ENCODE results near the gene CES2. TPM values are rescaled to one million over a fixed set of nuclear protein-coding genes. Genes with fewer than 3 reads are reported as not detected.

The CES2 gene
- total and polyA plus RNA-seq, 2 donors (not counting 3 experiments of a cell fraction or from before 2014, with no cell fraction given) = 19.1 to 28.8 TPM

GRCh38 chr16:66972983-66973382 is 37.7 kb downstream of the CES2 start:
- dilution Hi-C loops (cut with MboI; ENCODE audit: extremely low pct_ligation_motif_present, low sequenced_read_pairs) = no loop called here
- CTCF ChIA-PET = interaction anchor here (1.1 to 3.9 kb wide), 4 partner anchors 12 to 212 kb away, joined by 3 to 17 read pairs (median 10); partner anchors contain the start of genes B3GNT9 and CES3
- Histone ChIP-seq H4K20me1 (replicated peaks; ENCODE audit: control insufficient read depth, extremely low read depth, insufficient read depth, low read length) (no peaks in the 10 kb centered on the region), H3K79me2 (ENCODE audit: control insufficient read depth, insufficient read depth, low read length) (no peaks in the 10 kb centered on the region), H3K4me1 (ENCODE audit: control insufficient read depth, extremely low read depth, insufficient read depth, low read length) (no peaks in the 10 kb centered on the region), H3K9me1 (replicated peaks; ENCODE audit: control insufficient read depth, extremely low read depth, insufficient read depth, low read length) (no peaks in the 10 kb centered on the region), H3K9me3 (replicated peaks; ENCODE audit: control insufficient read depth, insufficient read depth, low read length) (no peaks in the 10 kb centered on the region), H2AFZ (ENCODE audit: low read depth, low read length) (no peak overlapping the region), H3K9ac (replicated peaks; ENCODE audit: extremely low read depth, insufficient read depth, low read length) (no peak overlapping the region), H3K27ac (ENCODE audit: insufficient read depth, low read depth, low read length) (no peak overlapping the region), H3K36me3 (ENCODE audit: control insufficient read depth in 2 of 2, extremely low read depth in 1 of 2, insufficient read depth in 2 of 2, low read length in 2 of 2) (no peaks in the 10 kb centered on the region), H3K4me3 (replicated peaks in 1 of 3; ENCODE audit: insufficient read depth in 1 of 3, low read depth in 1 of 3, low read length in 3 of 3) (no peak overlapping the region), H3K4me2 (ENCODE audit: insufficient read depth, low read length) (no peak overlapping the region), H3K27me3 (ENCODE audit: control insufficient read depth in 2 of 2, insufficient read depth in 2 of 2, low read length in 2 of 2) (peaks cover 0 to 3% of the 10 kb centered on the region in 2 experiments)
- DNase-seq (ENCODE audit: low read depth, low spot score) = no peak
- no peak for FAIRE-seq
- no TSS peak for BruUV-seq (replicated peaks)
- intact Hi-C loops (cut with micrococcal nuclease) = no loop called here
- TF ChIP-seq MAX (IDR thresholded peaks at IDR 0.05; ENCODE audit: insufficient read depth, insufficient read length) (no peak), POLR2AphosphoS5 (IDR thresholded peaks at IDR 0.05; ENCODE audit: insufficient read depth, low read depth, low read length) (no peak), JUN (IDR thresholded peaks at IDR 0.05; ENCODE audit: borderline replicate concordance, insufficient read depth, insufficient read length, low read depth) (no peak), MYC (IDR thresholded peaks at IDR 0.05; ENCODE audit: low read depth, low read length) (no peak), GATA2 (IDR thresholded peaks at IDR 0.05; ENCODE audit: insufficient read depth, insufficient read length, low read depth, low read length) (no peak), CTCF (IDR thresholded peaks at IDR 0.05; ENCODE audit: extremely low read depth in 1 of 2, insufficient read depth in 1 of 2, low read depth in 1 of 2, low read length in 2 of 2) (no peak), POLR2A (IDR thresholded peaks at IDR 0.05; ENCODE audit: low read depth, low read length) (no peak), FOS (IDR thresholded peaks at IDR 0.05; ENCODE audit: borderline replicate concordance, insufficient read depth, low read length) (no peak), EZH2 (IDR thresholded peaks at IDR 0.05; ENCODE audit: borderline replicate concordance, low read depth, low read length, severe bottlenecking) (no peak)
- POLR2A ChIA-PET = interaction anchor here (0.5 kb wide), 1 partner anchor 408 kb away, joined by 6 read pairs; no protein-coding TSS in a partner anchor

Measured in endothelial cell of umbilical vein (primary cell).